Calu3 (cell line): ENCODE data around the gene TMEM235. TPM values are rescaled to one million over a fixed set of nuclear protein-coding genes. Genes with fewer than 3 reads are reported as not detected.

ENCODE experiments used
- BruUV-seq: library from RNA; stranded (reverse); fragments of 400-500 nt; replicated peaks from 2 replicates; lab custom pipeline; 2021; lab: Mats Ljungman, UMichigan
- CTCF ChIA-PET: fragments of 300-600 bp; sonication (Branson Sonifier 250); formaldehyde crosslinking; loops from one replicate; lab custom pipeline; 2022; ENCODE audit warnings: antibody characterized with exemption; lab: Charles Lee
- DNase-seq: peaks from one replicate; pipeline ENCODE4 v3.0.0; 2022
- H3K27ac Mint-ChIP-seq: one replicate; pipeline ENCODE4 v1.8.0; 2022; ENCODE audit warnings: mixed read lengths; ENCODE audit not compliant: unreplicated experiment
- H3K27me3 Mint-ChIP-seq: one replicate; pipeline ENCODE4 v1.8.0; 2022; ENCODE audit warnings: mixed read lengths; ENCODE audit not compliant: unreplicated experiment
- H3K36me3 Mint-ChIP-seq: one replicate; pipeline ENCODE4 v1.8.0; 2022; ENCODE audit warnings: mild to moderate bottlenecking, moderate library complexity, mixed read lengths; ENCODE audit not compliant: insufficient read depth, unreplicated experiment
- H3K4me1 Mint-ChIP-seq: one replicate; pipeline ENCODE4 v1.8.0; 2022; ENCODE audit warnings: mild to moderate bottlenecking, low read depth, mixed read lengths; ENCODE audit not compliant: unreplicated experiment
- H3K4me3 Mint-ChIP-seq: one replicate; pipeline ENCODE4 v1.8.0; 2022; ENCODE audit warnings: mild to moderate bottlenecking, low read depth, moderate library complexity, mixed read lengths; ENCODE audit not compliant: unreplicated experiment
- H3K9me3 Mint-ChIP-seq: one replicate; pipeline ENCODE4 v1.8.0; 2022; ENCODE audit warnings: low read depth, mixed read lengths; ENCODE audit not compliant: unreplicated experiment
- CTCF ChIP-seq: fragments of 200-600 bp; IDR thresholded peaks from one replicate; pipeline ENCODE4 v1.8.0; 2022; ENCODE audit warnings: antibody characterized with exemption; ENCODE audit not compliant: unreplicated experiment
- intact Hi-C: fragments of 100-400 bp; cut with micrococcal nuclease; formaldehyde crosslinking; loops from one replicate; pipeline ENCODE4 v1.10.0; 2022; ENCODE audit not compliant: unreplicated experiment
- total RNA-seq: library from RNA; stranded (reverse); gene quantifications from 2 replicates; pipeline ENCODE4 v1.2.3, GENCODE V29; 2022

The TMEM235 gene
- total RNA-seq, 1 experiment from 2014 or later = not detected

DNA sequence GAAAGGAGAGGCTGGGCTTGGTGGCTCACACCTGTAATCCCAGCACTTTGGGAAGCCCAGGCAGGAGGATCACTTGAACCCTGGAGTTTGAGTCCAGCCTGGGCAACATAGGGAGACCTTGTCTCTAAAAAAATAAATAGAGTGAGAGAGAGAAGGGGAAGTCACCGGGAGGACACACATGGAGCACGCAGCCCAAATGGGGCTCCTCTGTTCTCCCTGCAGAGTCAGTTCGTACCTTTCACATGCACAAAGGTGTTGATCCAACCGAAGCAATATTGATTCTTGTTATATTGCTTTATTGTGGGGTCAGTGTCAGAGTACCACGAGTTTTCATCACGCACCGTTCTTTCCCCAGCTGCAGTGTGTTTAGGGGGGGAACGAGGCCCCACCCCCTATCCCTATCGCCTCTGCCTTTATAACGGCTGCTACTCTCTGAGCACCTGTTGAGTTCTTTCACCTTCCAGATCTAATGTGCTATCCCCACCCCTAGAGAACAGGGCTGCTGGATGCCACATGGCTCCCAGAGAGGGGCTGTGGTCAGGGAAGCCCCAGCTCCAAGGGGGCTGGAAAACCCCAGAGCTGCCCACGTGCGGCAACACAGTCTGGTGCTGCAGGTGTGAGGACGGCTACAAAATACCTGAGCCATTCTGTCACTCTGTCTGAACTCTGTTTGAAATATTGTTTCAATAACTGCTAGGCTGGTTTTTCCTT lies 1.0 kb upstream of the TMEM235 start:
- no peak for TF ChIP-seq CTCF
- no TSS peak for BruUV-seq
- DNase-seq = no peak
- no peaks in the 10 kb centered on the region for H3K36me3 Mint-ChIP-seq
- peaks cover 27% of the 10 kb centered on the region for H3K27me3 Mint-ChIP-seq
- CTCF ChIA-PET = interaction anchor here (0.7 kb wide), 1 partner anchor 10 kb away, joined by 8 read pairs; no protein-coding TSS in a partner anchor
- intact Hi-C loops = no loop called here
- H3K4me1 Mint-ChIP-seq = peaks cover 8% of the 10 kb centered on the region
- H3K27ac Mint-ChIP-seq = no peak overlapping the region
- H3K9me3 Mint-ChIP-seq = no peaks in the 10 kb centered on the region
- no peak overlapping the region for H3K4me3 Mint-ChIP-seq

- intact Hi-C loops = no loop called here
- Mint-ChIP-seq H3K27me3 (peaks cover 27% of the 10 kb centered on the region), H3K27ac (no peak overlapping the region), H3K9me3 (no peaks in the 10 kb centered on the region), H3K36me3 (no peaks in the 10 kb centered on the region), H3K4me1 (peaks cover 8% of the 10 kb centered on the region), H3K4me3 (no peak overlapping the region)
- no TSS peak for BruUV-seq
- DNase-seq = no peak
- TF ChIP-seq CTCF = no peak
- CTCF ChIA-PET = no interaction called here
These were observed 794 bp downstream of the TMEM235 start for GRCh38 chr17:78231991-78232858.

- TF ChIP-seq CTCF = no peak
- Mint-ChIP-seq H3K36me3 (no peaks in the 10 kb centered on the region), H3K9me3 (no peaks in the 10 kb centered on the region), H3K27me3 (peaks cover 30% of the 10 kb centered on the region), H3K4me3 (no peak overlapping the region), H3K27ac (no peak overlapping the region), H3K4me1 (peaks cover 8% of the 10 kb centered on the region)
- BruUV-seq = no TSS peak
- CTCF ChIA-PET = no interaction called here
- no peak for DNase-seq
- intact Hi-C loops = no loop called here
These were observed 1.4 kb downstream of the TMEM235 start for GRCh38 chr17:78232859-78233173.

DNA sequence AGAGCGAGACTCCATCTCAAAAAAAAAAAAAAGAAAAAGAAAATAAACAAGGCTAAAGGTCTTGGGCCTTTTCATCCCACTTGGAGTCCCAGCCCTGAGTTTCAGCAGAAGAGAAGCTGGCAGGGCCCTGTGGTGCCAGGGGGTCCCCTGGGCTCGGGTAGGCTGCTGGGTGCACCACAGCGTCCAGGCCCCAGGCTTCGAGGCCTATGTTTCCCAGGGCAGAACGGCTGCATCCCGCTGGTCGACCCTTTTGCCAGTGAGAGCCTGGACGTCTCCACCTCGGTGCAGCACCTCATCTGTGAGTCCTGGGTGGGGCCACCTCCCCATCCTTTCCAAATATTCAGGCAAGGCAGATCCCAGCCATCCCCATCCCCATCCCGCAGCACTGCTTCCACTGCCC lies 2.2 kb downstream of the TMEM235 start:
- Mint-ChIP-seq H3K4me1 (peaks cover 8% of the 10 kb centered on the region), H3K36me3 (no peaks in the 10 kb centered on the region), H3K27ac (no peak overlapping the region), H3K27me3 (peaks cover 39% of the 10 kb centered on the region), H3K9me3 (no peaks in the 10 kb centered on the region), H3K4me3 (no peak overlapping the region)
- CTCF ChIA-PET = no interaction called here
- intact Hi-C loops = no loop called here
- no TSS peak for BruUV-seq
- TF ChIP-seq CTCF = no peak
- DNase-seq = no peak
